ENCODE measurements around the gene LTO1. TPM values are rescaled to one million over a fixed set of nuclear protein-coding genes. Genes with fewer than 3 reads are reported as not detected.

LTO1 gene
- total RNA-seq, 1 donor from 2014 or later, result 15.9 TPM

DNA sequence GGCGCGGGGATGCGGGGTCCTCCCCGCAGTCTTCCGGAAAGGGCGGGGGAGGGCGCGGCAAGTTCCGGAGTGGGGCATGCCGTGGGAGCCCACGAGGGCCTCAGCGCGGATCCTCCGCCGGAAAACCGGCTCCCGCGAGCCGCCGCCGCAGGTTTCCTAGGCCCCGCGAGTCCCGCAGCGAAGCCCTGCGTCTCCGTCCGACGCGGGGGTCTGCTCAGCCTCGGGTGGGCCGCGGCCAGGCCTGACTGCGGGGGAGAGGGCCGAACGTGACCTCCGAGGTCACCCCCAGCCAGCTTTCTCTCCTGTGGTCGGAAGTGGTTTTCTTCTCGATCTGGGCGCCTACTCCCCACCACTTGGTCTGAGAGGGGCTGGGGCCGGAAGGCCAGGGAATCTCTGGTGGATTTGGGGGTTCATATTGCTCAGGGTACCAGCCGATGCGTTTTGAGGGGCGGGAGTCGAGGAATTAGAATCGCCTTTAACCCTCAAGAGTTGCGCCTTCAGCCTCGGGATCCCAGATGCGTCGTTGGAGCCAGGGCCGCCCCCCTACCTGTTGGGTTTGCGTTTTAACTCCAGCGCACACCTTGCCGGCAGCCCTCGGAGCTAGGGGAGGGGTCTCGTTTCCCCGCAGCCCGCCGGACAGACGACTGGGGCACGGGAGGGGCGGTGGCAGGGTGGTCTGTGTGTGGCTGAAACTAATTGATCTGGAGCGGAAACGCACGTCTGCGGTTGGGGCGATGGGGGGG lies 37.8 kb downstream of the LTO1 start:
- DNase-seq (ENCODE audit: low read depth), result no peak
- TF ChIP-seq, protein P1, sequence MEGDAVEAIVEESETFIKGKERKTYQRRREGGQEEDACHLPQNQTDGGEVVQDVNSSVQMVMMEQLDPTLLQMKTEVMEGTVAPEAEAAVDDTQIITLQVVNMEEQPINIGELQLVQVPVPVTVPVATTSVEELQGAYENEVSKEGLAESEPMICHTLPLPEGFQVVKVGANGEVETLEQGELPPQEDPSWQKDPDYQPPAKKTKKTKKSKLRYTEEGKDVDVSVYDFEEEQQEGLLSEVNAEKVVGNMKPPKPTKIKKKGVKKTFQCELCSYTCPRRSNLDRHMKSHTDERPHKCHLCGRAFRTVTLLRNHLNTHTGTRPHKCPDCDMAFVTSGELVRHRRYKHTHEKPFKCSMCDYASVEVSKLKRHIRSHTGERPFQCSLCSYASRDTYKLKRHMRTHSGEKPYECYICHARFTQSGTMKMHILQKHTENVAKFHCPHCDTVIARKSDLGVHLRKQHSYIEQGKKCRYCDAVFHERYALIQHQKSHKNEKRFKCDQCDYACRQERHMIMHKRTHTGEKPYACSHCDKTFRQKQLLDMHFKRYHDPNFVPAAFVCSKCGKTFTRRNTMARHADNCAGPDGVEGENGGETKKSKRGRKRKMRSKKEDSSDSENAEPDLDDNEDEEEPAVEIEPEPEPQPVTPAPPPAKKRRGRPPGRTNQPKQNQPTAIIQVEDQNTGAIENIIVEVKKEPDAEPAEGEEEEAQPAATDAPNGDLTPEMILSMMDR (conservative IDR thresholded peaks at IDR 0.05; ENCODE audit: low read depth, low read length), result no peak
- H3K4me3 ChIP-seq (ENCODE audit: low read depth, low read length), result peak overlapping the region; percentile 94

DNA sequence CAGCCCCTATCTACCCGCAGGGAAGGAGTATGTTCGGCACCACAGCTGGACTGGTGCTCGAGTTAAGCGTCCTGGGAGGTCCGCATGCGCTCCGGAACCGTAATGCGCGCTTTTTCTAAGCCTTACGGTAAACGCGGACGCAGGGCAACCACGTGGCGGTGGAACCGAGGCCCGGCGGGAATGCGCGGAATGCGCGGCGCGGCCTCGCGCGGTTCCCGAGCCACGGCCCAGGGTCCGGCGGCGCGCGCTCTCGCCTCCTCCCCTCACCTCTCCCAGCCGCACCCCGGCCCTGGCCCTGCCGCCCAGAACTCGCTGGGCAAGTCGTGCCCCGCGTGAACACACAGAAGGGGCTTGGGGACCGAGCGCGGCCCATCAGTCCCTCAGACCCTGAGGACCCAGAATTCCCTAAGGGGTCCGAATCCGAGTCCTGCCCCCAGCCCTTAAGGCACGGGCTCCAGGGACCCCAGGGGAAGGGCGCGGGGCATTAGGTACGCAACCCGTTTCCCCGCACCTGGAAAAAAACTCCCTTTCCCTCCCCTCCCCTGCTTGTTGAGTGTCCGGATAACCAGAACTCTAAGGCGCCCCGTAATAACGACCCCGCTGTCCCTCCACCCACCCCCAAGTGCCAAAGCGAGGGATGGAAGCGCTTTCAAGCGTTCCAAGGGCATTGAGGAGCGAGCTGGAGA lies 38.5 kb downstream of the LTO1 start:
- TF ChIP-seq, protein P1 (conservative IDR thresholded peaks at IDR 0.05; ENCODE audit: low read depth, low read length), result no peak
- no peak for DNase-seq (ENCODE audit: low read depth)
- peak overlapping the region; percentile 94 for H3K4me3 ChIP-seq (ENCODE audit: low read depth, low read length)

DNA sequence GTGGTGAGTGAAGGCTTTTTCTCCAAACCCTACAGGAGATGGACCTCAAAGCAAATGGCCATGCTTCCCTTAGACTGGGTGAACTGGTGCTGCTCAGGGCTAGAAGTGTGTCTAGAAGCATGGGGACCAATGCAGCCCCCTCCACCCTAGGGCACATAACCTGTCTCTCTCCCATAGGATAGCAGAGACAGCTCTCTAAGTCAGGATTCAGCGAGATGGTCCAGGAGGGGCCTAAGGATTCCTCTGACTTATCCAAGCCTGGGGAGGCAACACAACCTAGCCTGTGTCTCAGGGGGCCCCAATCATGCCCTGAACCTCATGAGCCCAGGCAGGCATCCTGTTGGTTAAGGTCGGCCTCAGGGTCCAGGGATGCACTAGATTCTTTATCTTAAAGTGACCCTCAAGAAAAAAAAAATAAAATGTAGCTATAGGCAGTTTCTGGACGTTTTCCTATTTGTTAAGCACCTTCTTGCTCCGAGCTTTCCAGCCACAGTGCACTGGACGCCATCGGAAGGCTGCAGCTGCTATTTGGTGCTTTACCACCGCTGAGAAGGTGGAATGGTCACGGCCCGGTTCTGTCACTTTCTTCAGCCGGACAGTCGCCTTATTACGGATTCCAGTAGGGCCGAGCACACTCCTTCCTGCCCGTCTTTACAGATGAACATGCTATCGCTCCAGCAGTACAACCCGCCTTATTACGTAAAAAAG lies 39.2 kb downstream of the LTO1 start:
- H3K4me3 ChIP-seq (ENCODE audit: low read depth, low read length), result peak overlapping the region; percentile 94
- no peak for DNase-seq (ENCODE audit: low read depth)
- TF ChIP-seq, protein P1 (conservative IDR thresholded peaks at IDR 0.05; ENCODE audit: low read depth, low read length), result no peak

DNA sequence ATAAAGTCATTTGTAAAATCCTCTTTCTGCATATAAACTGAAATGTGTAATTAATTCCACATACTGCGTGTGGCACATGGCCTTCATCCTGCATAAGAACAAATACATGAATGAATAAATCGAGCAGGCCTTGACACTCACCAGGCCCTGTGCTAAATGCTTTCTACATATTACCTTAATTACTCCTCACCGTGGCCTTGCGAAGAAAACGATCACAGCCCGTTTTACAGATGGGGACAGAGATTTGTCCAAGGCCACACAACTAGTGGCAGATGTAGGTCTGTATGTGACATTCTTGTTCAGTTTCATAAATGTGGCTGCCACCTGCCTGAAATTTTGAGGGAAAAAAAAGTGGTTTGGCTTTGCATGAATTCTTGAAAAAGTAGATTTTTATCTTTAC lies 40.0 kb downstream of the LTO1 start:
- H3K4me3 ChIP-seq (ENCODE audit: low read depth, low read length), result no peak overlapping the region
- TF ChIP-seq, protein P1 (conservative IDR thresholded peaks at IDR 0.05; ENCODE audit: low read depth, low read length), result no peak
- DNase-seq (ENCODE audit: low read depth), result no peak

DNA sequence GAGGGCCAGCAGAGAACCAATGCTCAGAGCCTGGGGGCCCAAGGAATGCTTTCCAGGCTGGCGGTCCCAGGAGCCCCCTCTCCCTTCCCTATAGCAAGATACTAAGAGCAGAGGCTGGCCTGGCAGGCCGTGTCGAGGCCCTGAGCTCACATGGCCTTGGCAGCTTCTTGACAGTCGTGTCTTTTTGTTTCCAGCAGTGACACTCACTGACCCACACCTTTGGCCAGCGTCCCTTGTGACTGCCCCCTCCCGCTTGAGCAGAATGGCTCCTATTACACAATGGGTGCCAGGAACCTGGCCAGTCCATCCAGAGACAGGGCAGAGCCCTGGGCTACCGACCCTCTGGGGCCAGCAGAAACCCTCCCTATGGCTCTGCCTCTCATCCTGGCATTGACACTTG lies 40.6 kb downstream of the LTO1 start:
- no peak for DNase-seq (ENCODE audit: low read depth)
- H3K4me3 ChIP-seq (ENCODE audit: low read depth, low read length), result no peak overlapping the region
- TF ChIP-seq, protein P1 (conservative IDR thresholded peaks at IDR 0.05; ENCODE audit: low read depth, low read length), result no peak

DNA sequence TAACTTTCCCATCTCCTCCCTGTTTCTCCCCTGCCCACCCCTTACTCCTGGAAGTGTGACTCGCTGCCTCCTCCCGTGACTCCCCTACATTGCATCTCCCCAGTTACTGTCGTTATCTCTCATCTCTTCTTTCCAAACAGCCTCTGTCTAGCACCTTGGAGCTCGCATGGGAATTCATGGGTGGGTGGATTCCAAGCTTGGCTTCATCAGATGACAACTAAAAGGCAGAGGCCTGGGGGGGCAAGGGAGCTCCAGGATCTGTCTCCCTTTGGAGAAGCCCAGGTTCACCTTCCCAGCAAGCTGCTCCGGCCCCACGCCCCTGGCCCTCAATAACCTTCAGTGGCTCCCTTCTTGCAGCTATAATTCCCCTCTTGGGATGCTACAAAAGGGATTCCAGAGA lies 41.1 kb downstream of the LTO1 start:
- no peak overlapping the region for H3K4me3 ChIP-seq (ENCODE audit: low read depth, low read length)
- no peak for DNase-seq (ENCODE audit: low read depth)
- TF ChIP-seq, protein P1 (conservative IDR thresholded peaks at IDR 0.05; ENCODE audit: low read depth, low read length), result no peak

Data from epithelial cell of proximal tubule (primary cell).